Measurements from ENCODE around the gene PI4KA.

DNA sequence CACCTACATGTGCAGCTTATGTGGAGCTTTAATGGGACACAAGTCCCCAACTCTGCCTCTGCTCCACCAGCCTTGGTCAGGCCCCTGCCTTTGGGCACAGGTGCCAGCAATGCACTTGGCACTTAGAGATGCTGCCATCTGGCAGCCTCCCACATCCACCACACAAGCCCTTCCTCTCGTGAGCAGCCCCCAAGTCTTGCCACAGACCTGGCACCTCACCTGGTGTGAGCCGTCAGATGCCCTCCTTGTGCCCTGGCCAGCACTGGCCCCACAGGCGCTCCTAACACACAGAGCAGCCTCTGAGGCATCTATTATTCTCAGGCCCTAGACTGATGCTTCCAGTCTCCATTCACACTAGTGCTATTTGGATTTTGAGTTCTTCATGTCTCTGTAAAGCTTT is 109.2 kb downstream of the PI4KA start:
- TF ChIP-seq EGR1 (IDR thresholded peaks at IDR 0.05) (no peak), EP300 (IDR thresholded peaks at IDR 0.05; ENCODE audit: borderline replicate concordance) (no peak)
